ENCODE results near the gene TTC4.

The TTC4 gene

GRCh38 chr1:54777011-54777410, 61.4 kb downstream of the TTC4 start:
- no peaks in the 10 kb centered on the region for H3K36me3 ChIP-seq
- H3K9me3 ChIP-seq: no peaks in the 10 kb centered on the region
- no peaks in the 10 kb centered on the region for H3K27me3 ChIP-seq
- no peak for TF ChIP-seq CTCF (IDR thresholded peaks at IDR 0.05; ENCODE audit: low read depth, low read length)
- no peak overlapping the region for H3K4me3 ChIP-seq (ENCODE audit: low read depth, low read length)
- no peaks in the 10 kb centered on the region for H3K4me1 ChIP-seq
- DNase-seq: no peak

GRCh38 chr1:54777431-54777830, 61.8 kb downstream of the TTC4 start:
- no peaks in the 10 kb centered on the region for H3K9me3 ChIP-seq
- no peaks in the 10 kb centered on the region for H3K36me3 ChIP-seq
- no peaks in the 10 kb centered on the region for H3K27me3 ChIP-seq
- DNase-seq: no peak
- TF ChIP-seq CTCF (IDR thresholded peaks at IDR 0.05; ENCODE audit: low read depth, low read length): no peak
- no peak overlapping the region for H3K4me3 ChIP-seq (ENCODE audit: low read depth, low read length)
- H3K4me1 ChIP-seq: no peaks in the 10 kb centered on the region

- H3K36me3 ChIP-seq: no peaks in the 10 kb centered on the region
- no peak for DNase-seq
- H3K9me3 ChIP-seq: no peaks in the 10 kb centered on the region
- no peaks in the 10 kb centered on the region for H3K4me1 ChIP-seq
- H3K27me3 ChIP-seq: no peaks in the 10 kb centered on the region
- H3K4me3 ChIP-seq (ENCODE audit: low read depth, low read length): no peak overlapping the region
- no peak for TF ChIP-seq CTCF (IDR thresholded peaks at IDR 0.05; ENCODE audit: low read depth, low read length)
Observed at GRCh38 chr1:54781023-54781723, 65.5 kb downstream of the TTC4 start.

- Histone ChIP-seq H3K27me3 (no peaks in the 10 kb centered on the region), H3K36me3 (no peaks in the 10 kb centered on the region), H3K9me3 (no peaks in the 10 kb centered on the region), H3K4me3 (ENCODE audit: low read depth, low read length) (no peak overlapping the region), H3K4me1 (no peaks in the 10 kb centered on the region)
- no peak for TF ChIP-seq CTCF (IDR thresholded peaks at IDR 0.05; ENCODE audit: low read depth, low read length)
- DNase-seq: no peak
Observed at GRCh38 chr1:54782156-54782555, 66.5 kb downstream of the TTC4 start.

- Histone ChIP-seq H3K27me3 (no peaks in the 10 kb centered on the region), H3K4me3 (ENCODE audit: low read depth, low read length) (no peak overlapping the region), H3K9me3 (no peaks in the 10 kb centered on the region), H3K4me1 (no peaks in the 10 kb centered on the region), H3K36me3 (no peaks in the 10 kb centered on the region)
- no peak for TF ChIP-seq CTCF (IDR thresholded peaks at IDR 0.05; ENCODE audit: low read depth, low read length)
- no peak for DNase-seq
Observed at GRCh38 chr1:54782588-54782987, 66.9 kb downstream of the TTC4 start.

- no peak overlapping the region for H3K4me3 ChIP-seq (ENCODE audit: low read depth, low read length)
- H3K27me3 ChIP-seq: no peaks in the 10 kb centered on the region
- H3K4me1 ChIP-seq: no peaks in the 10 kb centered on the region
- TF ChIP-seq CTCF (IDR thresholded peaks at IDR 0.05; ENCODE audit: low read depth, low read length): no peak
- H3K36me3 ChIP-seq: no peaks in the 10 kb centered on the region
- no peaks in the 10 kb centered on the region for H3K9me3 ChIP-seq
- no peak for DNase-seq
Observed at GRCh38 chr1:54784066-54784465, 68.4 kb downstream of the TTC4 start.

Measured in BE2C (cell line).